ENCODE measurements around the gene CYP1B1.
"Not testable (repeated sequence)": the region's sequence is repeated elsewhere in the genome, so short reads cannot be mapped to it uniquely, and the experiment has no call there.

CYP1B1 gene

DNA sequence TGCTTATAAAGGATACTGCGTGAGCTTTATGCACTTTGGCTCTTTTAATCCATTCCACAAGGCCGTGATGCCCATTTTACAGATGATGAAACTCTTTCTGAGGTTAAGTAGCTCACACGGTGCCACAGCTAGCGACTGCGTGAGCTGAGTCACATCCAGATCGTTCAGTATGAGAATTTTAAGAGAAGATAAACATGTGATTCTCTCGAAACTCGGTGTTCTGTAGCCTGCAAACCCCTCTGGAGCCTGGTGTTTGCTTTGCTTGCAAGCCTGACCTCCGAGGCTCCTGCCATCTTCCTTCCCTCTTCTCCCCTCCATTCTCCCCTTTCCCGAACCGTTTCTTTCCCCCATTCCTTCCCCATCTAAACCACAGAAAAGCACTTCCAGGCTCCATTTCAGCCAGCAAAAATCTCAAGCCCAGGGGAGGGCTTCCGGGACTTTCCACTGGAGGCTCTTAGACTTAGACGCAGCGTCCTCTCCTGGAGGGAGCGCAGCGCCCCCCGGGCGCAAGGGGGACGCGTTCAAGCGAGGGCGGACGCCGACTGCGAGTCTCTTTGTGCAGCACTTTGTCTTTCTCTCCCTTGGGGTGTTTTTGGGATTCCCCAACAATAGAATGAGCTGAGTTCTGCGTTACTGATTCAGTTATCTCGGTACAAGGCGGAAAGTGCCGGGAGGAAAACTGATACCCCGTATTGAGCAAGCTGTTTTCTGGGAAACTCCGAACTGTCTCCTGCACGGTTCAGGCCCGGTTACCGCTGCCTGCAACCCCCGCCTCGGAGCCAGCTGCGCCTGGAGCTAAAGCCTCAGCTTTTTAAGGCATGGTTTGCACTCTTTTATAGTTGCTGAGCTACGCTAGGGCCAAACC lies 38.0 kb downstream of the CYP1B1 start:
- no peak for DNase-seq (ENCODE audit: insufficient read length, low spot score)
- no peak for FAIRE-seq

DNA sequence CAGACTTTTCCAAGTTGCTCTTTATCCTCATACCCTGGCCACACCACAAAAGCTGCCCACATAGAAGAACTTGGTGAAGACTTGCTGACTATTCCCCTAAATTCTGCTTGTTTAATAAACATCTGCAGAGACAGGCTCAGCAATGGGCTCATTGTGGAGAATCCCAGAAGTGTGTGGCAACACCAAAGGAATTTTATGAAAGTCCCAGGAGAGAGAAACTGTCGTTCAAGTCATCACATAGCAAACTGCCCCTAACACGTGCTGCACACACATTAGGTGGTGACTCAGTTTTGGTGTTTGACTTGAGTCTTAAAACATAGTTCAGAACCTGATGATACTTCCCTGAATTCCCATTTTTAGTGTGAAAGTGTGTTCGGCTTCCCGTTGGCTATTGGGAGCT lies 38.6 kb downstream of the CYP1B1 start:
- DNase-seq (ENCODE audit: insufficient read length, low spot score) (no peak), FAIRE-seq (no peak)

DNA sequence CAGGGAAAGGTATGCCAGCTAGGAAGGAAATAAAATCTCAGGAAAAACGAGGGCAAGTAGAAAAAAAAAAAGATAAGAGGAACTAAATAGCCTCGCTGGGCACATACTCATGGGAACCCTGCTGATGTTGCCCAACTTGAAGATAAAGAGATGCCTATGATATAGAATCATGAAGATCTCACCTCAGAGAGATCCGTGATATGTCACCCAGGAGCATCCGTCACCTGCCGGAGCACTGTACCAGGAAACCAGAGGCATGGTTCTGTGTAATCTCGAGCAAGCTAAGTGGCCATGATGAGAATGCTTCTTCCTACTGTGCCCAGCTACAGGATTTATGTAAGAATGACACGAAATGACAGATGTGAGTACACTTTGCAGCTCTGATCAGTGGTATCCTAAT lies 40.0 kb downstream of the CYP1B1 start:
- no peak for FAIRE-seq
- DNase-seq (ENCODE audit: insufficient read length, low spot score), result no peak

DNA sequence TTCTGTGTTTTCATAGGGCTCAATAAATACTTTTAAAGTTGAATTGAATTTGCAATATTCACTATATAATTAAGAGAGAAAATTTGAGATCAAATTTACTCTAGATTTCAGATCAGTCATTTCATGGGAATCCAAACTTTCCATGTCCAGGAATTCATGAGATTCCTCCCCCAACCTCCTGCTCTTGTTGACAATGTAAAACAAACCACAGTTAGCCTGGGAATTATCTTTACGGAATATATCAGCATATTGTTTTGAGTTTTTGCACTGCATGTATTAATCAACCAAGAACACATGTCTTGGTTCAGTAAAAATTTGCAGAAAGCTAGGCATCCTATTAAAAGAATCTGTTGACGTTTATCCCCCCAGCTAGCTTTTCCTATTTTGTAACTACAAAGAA lies 42.3 kb downstream of the CYP1B1 start:
- DNase-seq (ENCODE audit: insufficient read length, low spot score) (no peak), FAIRE-seq (no peak)

DNA sequence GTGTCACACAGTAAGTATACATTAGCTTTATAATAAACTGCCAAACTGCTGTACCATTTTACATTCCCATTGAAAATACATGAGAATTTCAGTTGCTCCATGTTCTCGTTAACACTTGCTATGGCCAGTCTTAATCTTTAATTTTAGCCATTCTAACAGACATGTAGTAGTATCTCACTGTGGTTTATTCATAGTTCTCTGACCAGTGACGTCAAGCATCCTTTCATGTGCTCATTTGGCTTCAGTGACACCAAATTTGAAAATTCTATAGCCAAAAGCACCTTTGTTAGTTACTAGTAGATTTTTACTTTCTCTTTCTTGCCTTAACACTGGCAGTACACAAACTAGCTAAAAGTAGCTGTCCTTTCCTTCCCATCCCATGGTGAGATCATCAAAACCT lies 43.0 kb downstream of the CYP1B1 start:
- DNase-seq (ENCODE audit: insufficient read length, low spot score) (no peak), FAIRE-seq (no peak)

DNA sequence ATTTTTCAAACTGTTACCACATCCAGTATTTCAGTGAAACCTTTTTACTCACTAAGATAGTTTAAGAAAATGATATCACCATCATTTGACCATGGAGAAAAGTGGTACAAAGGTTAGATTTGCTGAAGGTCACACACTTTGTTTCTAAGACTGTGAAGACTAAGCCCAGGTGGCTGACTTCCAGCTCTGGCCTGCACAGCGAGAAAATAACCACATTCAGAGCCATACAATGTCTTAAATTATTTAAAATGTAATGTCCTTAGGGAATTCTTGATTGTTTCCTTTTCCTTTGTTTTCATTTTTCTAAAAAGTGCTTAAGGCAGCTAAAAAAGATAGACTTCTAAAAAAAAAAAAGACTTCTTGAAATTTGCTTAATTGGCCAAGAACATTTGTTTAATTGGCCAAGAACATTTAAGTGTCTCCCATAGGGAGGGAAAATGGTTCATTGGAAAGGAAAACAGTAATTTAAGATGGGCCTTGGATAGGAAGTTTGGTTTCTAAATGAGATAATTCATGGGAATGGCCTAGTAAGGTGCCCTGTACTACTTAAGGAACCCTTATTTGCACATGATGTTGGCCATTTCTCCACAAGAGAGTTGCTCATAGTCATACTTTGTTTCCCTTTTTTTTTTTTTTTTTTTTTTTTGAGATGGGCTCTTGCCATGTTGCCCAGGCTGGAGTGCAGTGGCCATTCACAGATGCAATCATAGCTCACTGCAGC lies 45.2 kb downstream of the CYP1B1 start:
- no peak for FAIRE-seq
- DNase-seq (ENCODE audit: insufficient read length, low spot score), result no peak

DNA sequence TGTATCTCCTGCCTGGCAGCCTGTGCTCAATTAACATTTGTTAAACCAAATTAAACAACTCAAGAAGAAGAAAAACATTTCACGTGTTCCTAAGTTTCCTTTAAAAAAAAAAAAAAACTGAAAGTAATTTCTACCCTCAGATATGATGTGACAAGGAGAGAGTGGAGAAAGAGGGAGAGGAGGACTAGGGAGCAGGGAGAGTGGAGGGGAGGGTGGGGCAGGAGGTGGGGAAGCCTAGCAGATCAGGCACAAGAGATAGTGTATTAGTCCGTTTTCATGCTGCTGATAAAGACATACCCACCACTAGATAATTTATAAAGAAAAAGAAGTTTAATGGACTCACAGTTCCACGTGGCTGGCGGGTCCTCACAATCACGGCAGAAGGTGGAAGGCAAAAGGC lies 46.4 kb downstream of the CYP1B1 start:
- DNase-seq (ENCODE audit: insufficient read length, low spot score) (no peak), FAIRE-seq (no peak)

DNA sequence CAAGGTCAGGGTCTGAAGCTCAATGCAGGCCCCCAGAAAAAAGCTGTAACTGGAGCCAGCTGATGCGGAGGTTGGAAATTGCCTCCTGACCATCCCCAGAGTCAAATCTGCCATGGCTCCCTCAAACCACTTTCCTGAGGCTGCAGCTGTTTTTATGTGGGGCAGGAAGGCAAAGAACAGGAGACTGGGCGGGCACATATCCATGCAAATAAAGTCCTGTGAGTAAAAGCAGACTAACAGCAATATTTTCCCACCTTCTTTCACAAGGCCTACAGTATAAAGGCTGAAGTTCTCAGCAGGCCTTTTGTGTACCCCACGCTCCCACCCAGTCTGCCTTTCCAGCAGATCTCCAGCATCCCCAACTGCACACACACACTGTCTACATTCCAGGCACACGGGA lies 47.1 kb downstream of the CYP1B1 start:
- no peak for DNase-seq (ENCODE audit: insufficient read length, low spot score)
- no peak for FAIRE-seq

DNA sequence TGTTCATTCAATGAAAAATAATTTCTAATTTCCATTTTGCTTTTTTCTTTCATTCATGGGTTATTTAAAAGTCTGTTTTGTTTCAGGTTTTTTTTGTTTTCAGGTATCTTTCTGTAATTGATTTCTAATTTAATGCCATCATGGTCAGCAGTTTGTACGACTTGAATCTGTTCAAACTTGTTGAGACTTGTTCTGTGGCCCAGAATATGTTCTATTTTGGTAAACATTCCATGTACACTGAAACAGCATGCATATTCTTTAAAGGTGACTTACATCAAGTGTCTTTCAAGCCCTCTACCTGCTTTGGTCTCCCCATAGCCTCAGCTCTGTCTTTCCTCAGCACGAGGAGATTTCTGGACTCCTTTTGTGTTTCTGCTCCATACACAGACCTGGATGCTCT lies 49.1 kb downstream of the CYP1B1 start:
- FAIRE-seq, result no peak
- no peak for DNase-seq (ENCODE audit: insufficient read length, low spot score)

DNA sequence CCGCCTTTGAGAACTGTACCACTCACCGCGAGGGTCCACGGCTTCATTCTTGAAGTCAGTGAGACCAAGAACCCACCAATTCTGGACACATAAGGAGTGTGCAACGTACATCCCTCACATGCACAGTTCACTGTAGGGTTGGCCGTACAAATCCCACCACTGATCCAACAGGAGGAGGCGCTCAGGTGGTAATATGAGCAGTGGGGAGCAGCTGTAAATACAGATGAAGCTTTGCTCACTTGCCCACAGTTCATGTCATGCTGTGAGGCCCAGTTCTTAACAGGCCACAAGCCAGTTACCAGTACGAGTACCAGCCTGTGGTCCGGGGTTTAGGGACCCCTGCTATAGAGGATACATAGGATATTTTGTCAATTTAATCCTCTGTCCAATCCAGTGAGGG lies 54.4 kb downstream of the CYP1B1 start:
- DNase-seq (ENCODE audit: insufficient read length, low spot score), result no peak
- FAIRE-seq, result no peak

DNA sequence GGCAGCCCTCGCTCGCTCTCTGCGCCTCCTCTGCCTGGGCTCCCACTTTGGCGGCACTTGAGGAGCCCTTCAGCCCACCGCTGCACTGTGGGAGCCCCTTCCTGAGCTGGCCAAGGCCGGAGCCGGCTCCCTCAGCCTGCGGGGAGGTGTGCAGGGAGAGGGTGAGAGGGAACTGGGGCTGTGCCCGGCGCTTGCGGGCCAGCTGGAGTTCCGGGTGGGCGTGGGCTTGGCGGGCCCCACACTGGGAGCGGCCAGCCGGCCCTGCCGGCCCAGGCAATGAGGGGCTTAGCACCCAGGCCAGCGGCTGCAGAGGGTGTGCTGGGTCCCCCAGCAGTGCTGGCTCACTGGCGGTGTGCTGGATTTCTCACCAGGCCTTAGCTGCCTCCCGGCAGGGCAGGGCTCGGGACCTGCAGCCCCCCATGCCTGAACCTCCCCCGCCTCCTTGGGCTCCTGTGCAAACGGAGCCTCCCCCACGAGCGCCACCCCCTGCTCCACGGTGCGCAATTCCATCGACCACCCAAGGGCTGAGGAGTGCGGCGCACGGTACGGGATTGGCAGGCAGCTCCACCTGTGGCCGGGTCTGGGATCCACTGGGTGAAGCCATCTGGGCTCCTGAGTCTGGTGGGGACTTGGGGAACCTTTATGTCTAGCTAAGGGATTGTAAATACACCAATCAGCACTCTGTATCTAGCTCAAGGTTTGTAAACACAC lies 55.4 kb downstream of the CYP1B1 start:
- DNase-seq (ENCODE audit: insufficient read length, low spot score); FAIRE-seq: not testable (repeated sequence)

DNA sequence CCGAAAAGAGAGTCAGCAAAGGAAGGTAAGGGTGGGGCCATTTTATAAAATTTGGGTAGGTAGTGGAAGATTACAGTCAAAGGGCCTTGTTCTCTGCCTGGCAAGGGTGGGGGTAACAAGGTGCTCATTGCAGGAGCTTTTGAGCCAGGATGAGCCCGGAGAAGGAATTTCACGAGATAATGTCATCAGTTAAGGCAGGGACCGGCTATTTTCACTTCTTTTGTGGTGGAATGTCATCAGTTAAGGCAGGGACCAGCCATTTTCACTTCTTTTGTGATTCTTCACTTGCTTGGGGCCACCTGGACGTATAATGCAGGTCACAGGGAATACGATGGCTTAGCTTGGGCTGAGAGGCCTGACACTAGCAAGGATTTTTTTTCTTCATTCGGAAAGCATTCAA lies 58.1 kb downstream of the CYP1B1 start:
- DNase-seq (ENCODE audit: insufficient read length, low spot score) (no peak), FAIRE-seq (no peak)

All from HTR-8/SVneo (cell line).